Stimulated activated CD4-positive, alpha-beta T cell treated with anti-CD3 and anti-CD28 coated beads, Interleukin-15, amount 100 ng/mL, for 1 hour (primary cell): ENCODE measurements around the gene IFNAR1.
"Not testable (repeated sequence)": the region's sequence is repeated elsewhere in the genome, so short reads cannot be mapped to it uniquely, and the experiment has no call there.

Experiments used
- DNase-seq, 2 donors: peaks; one replicate each; pipeline ENCODE4 v3.0.0-alpha.2; 2020; ENCODE audit warnings: low read depth in 1 of 2, low spot score in 1 of 2

Gene IFNAR1

GRCh38 chr21:33374450-33375096 is 49.8 kb downstream of the IFNAR1 start:
- peak in 1 of 2 donors; percentile 25 for DNase-seq

DNA sequence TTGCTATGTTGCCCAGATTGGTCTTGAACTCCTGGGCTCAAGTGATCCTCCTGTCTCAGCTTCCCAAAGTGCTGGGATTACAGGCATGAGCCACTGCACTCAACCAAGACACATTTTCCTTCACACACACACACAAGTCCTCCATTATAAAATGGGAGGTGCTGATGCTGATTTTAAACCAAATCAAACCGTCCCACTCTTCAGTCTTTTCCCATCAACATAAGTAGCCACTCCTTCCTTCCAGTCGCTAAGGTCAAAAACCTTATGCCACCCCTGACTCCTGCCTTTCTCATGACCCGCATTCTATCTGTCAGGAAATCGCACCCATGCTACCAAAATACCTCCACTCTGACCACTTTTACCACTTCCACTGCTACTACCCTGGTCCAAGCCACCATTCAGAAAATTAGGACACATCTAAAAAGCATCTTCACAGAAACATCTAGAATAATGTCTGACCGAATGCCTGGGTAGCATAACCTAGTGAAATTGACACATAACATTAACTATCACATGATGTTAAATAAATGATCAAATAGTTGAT is 50.4 kb downstream of the IFNAR1 start:
- DNase-seq, result no peak

DNA sequence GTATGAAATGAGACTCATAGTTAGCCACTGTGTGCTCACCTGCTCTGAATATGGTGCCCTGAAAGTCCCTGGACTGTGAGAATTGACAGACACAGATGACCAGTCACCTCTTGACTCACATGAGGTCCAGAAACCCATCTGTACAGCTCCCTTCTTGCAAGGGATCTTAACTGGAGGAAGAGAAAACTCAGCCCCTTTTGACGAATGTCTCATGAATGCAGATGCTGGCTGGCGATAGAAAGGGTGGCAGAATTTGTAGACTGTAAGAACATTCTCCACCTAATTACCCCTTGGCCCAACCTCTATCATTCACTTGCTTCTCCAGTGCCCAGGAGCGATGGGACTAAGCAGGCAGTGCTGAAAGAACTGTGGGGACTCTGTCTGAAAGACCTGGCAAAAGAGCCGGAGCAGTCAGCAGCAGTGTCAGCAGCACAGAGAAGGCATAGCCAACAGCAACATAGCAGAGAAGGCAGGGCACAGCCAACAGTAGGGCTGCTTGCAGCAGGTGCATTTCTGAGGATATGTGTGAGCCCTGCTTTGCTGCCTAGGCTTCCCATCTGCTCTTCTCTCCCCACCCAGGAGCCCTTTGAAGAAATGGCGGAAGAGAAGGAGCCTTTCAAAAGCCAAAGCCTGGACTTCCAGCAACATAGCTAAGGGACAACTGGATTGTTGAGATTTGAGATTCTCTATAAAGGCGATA is 52.6 kb downstream of the IFNAR1 start:
- DNase-seq, result no peak

GRCh38 chr21:33378081-33378480 is 53.3 kb downstream of the IFNAR1 start:
- DNase-seq, result no peak

DNA sequence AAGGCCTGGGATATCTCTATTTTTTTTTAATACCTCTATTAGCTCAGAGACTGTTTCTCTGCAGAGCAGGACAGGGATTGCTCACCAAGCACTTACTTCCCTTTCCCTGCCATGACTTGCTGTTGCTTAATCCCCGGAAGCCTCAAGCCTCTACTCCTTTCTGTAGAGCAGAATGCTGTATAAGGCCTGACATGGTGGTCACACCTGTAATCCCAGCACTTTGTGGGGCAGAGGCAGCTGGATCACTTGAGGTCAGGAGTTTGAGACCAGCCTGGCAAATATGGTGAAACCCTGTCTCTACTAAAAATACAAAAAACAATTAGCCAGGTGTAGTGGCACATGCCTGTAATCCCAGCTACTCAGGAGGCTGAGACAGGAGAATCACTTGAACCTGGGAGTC is 55.2 kb downstream of the IFNAR1 start:
- not testable (repeated sequence) for DNase-seq

DNA sequence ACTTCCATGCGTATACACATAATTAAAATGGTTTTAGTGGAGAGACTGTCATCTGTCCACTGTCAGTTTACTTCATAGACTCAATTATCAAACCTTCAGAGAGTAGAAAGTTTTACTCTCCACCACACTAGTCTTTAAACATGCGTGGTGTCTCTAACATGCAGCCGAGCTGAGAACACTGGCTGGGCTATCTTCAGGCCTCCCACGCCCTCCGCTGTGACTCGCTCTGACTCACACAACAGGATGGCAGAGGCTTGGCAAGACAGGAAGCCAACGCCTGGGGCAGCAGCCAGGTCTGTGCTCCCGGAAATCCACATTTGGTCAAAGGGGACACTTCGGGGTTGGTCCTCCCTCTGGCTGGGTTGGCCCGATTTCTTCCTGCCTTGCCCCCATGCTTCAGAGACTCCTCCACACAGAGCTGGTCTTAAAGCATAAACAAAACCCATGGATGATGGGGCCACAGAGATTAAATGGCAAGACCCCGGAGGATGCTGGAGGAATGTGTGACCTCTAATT is 55.8 kb downstream of the IFNAR1 start:
- DNase-seq, result peak; percentile 69 to 83

DNA sequence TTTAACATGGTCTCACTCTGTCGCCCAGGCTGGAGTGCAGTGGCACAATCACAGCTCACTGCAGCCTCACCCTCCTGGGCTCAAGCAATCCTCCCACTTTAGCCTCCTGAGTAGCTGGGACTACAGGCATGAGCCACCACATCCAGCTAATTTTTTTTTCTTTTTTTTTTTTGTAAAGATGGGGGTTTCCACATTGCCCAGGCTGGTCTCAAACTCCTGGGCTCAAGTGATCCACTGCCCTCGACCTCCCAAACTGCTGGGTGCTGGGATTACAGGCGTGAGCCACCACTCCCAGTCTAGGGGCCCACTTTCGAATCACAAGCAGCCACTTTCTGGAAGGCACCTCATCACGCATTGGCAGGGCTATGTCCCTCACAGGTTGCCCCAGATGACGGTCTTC is 56.6 kb downstream of the IFNAR1 start:
- not testable (repeated sequence) for DNase-seq

- peak; percentile 51 to 55 for DNase-seq
These were observed 58.5 kb downstream of the IFNAR1 start for GRCh38 chr21:33383056-33383888.

GRCh38 chr21:33384841-33385331 is 60.1 kb downstream of the IFNAR1 start:
- DNase-seq, result no peak

GRCh38 chr21:33386222-33386784 is 61.5 kb downstream of the IFNAR1 start:
- no peak for DNase-seq

DNA sequence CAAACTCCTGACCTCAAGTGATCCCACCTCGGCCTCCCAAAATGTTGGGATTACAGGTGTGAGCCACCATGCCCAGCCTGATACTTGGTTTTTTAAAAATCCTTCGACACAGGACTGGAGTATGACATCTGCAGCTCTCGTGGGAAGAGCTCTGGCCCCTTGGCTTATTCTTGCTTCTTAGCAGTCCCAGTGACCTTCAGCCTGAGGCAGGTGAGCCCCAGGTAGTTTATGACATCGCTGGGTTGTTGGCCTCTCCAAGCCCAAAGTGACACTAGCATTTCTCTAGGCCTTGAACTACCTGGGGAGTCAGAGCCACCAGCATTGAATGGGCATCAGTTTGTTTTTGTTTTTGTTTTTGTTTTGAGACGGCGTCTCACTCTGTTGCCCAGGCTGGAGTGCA is 62.5 kb downstream of the IFNAR1 start:
- no peak for DNase-seq

- no peak for DNase-seq
These were observed 63.4 kb downstream of the IFNAR1 start for GRCh38 chr21:33388188-33388587.

DNA sequence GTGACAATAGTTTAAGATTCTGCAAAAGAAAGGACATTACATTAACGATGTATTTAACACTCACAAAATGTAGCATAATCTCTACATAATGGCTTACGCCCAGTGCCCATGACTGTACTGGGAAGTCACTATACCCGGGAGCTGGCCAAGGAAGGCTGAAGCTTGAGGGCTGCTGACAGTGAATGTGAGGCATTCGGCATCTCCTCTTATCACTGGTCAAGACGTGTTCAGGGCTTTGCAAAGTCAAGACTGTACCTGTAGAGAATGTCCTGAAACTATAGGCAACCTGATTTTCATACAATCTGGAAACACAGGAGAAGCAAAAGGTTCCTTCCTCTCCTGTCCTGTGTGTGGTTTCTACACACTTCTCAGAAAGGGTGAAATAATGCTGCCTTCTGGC is 65.7 kb downstream of the IFNAR1 start:
- no peak for DNase-seq

DNA sequence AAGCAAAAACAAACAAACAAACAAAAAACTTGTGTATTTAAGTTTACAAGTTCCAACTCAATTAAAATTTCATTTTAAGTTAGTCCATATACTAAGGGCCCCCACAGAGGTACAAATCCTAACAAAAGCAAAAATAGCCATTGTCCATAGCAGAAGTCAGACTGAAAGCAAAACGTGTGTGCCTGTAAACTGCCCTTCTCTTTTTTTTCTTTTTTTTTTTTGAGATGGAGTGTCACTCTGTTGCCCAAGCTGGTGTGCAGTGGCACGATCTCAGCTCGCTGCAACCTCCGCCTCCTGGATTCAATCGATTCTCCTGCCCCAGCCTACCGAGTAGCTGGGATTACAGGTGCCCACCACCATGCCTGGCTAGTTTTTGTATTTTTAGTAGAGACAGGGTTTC is 66.9 kb downstream of the IFNAR1 start:
- DNase-seq, result no peak

GRCh38 chr21:33392284-33392985 is 67.7 kb downstream of the IFNAR1 start:
- no peak for DNase-seq

- no peak for DNase-seq
These were observed 68.6 kb downstream of the IFNAR1 start for GRCh38 chr21:33393348-33393747.

- DNase-seq, result no peak
These were observed 69.5 kb downstream of the IFNAR1 start for GRCh38 chr21:33394260-33394659.

- no peak for DNase-seq
These were observed 71.1 kb downstream of the IFNAR1 start for GRCh38 chr21:33395891-33396331.

DNA sequence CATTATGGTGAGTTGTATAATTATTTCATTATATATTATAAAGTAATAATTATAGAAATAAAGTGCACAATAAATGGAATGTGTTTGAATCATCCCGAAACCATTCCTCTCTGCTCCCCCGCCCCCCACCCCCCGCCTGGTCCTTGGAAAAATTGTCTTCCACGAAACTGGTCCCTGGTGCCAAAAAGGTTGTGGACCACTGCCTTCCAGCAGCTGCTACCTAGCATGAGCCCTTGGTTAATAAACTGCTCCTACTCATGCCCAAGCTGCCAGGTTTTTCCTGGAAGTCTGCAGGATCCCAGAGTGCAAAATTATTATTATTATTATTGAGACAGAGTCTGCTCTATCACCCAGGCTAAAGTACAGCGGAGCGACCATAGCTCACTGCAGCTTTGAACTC is 71.7 kb downstream of the IFNAR1 start:
- no peak for DNase-seq

- DNase-seq, result no peak
These were observed 72.2 kb downstream of the IFNAR1 start for GRCh38 chr21:33396951-33397350.
